ENCODE data around the gene MRGPRF. TPM values are rescaled to one million over a fixed set of nuclear protein-coding genes. Genes with fewer than 3 reads are reported as not detected.

The MRGPRF gene
- total RNA-seq, 1 experiment from 2014 or later = 0.76 TPM

DNA sequence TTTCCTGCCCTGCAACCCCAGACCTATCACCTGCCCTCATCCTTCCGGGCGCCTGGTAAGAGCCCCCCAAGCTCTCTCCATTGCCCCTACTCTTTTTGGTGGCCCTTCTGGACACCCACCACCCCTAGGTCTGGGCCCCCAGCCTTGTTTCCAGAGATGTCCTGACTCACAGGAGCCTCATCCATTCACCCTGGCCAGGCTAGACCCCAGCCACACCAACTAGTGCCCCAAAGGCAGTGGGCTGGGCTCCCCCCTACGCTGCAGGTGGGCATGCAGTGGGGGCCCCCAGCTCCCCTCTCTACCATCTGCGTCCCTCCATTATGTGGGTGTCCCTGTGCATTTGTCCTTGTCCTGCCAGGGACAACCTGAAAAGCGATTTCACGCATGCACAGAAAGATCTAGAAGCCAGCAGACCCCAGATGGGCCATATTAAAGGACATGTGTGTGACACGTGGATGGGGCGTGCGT is 1.4 kb downstream of the MRGPRF start:
- intact Hi-C loops (cut with micrococcal nuclease) = no loop called here
- no TSS peak for BruUV-seq (replicated peaks)
- H3K4me3 ChIP-seq (replicated peaks in 1 of 2; ENCODE audit: low read depth in 1 of 2, low read length in 2 of 2) = no peak overlapping the region; a peak in 1 of 4 replicates
- H3K36me3 ChIP-seq (ENCODE audit: control insufficient read depth in 1 of 2, insufficient read depth in 2 of 2, low read length in 2 of 2) = no peaks in the 10 kb centered on the region
- peaks cover 38 to 49% of the 10 kb centered on the region in 2 experiments for H3K4me1 ChIP-seq (ENCODE audit: control insufficient read depth in 1 of 2, insufficient read depth in 2 of 2, low read length in 2 of 2)
- no peaks in the 10 kb centered on the region for H3K9me2 ChIP-seq (ENCODE audit: insufficient read depth)
- no peaks in the 10 kb centered on the region for H4K20me1 ChIP-seq (ENCODE audit: insufficient read depth)
- no peaks in the 10 kb centered on the region for H3K9me3 ChIP-seq (ENCODE audit: control insufficient read depth in 1 of 2, insufficient read depth in 1 of 2, low read depth in 1 of 2, low read length in 2 of 2)
- H3K27ac ChIP-seq (ENCODE audit: low read depth, low read length) = peak overlapping the region; percentile 43; the same call in 1 of the 2 replicates
- peak overlapping the region; percentile 78 for H3K4me2 ChIP-seq (ENCODE audit: low read length)
- no peak for TF ChIP-seq SIN3A (IDR thresholded peaks at IDR 0.05; ENCODE audit: low read depth)
- TF ChIP-seq JUND (IDR thresholded peaks at IDR 0.05) = no peak
- no peak for TF ChIP-seq SP1 (IDR thresholded peaks at IDR 0.05; ENCODE audit: low read depth)
- TF ChIP-seq, protein P1, sequence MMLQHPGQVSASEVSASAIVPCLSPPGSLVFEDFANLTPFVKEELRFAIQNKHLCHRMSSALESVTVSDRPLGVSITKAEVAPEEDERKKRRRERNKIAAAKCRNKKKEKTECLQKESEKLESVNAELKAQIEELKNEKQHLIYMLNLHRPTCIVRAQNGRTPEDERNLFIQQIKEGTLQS (IDR thresholded peaks at IDR 0.05) = no peak
- no peak for TF ChIP-seq POLR2A (IDR thresholded peaks at IDR 0.05; ENCODE audit: borderline replicate concordance, extremely low read depth, insufficient read depth, insufficient read length)
- no peak for TF ChIP-seq RAD21 (IDR thresholded peaks at IDR 0.05; ENCODE audit: low read depth)
- no peak for TF ChIP-seq FOSL1 (IDR thresholded peaks at IDR 0.05; ENCODE audit: low read depth)
- TF ChIP-seq, protein P2, sequence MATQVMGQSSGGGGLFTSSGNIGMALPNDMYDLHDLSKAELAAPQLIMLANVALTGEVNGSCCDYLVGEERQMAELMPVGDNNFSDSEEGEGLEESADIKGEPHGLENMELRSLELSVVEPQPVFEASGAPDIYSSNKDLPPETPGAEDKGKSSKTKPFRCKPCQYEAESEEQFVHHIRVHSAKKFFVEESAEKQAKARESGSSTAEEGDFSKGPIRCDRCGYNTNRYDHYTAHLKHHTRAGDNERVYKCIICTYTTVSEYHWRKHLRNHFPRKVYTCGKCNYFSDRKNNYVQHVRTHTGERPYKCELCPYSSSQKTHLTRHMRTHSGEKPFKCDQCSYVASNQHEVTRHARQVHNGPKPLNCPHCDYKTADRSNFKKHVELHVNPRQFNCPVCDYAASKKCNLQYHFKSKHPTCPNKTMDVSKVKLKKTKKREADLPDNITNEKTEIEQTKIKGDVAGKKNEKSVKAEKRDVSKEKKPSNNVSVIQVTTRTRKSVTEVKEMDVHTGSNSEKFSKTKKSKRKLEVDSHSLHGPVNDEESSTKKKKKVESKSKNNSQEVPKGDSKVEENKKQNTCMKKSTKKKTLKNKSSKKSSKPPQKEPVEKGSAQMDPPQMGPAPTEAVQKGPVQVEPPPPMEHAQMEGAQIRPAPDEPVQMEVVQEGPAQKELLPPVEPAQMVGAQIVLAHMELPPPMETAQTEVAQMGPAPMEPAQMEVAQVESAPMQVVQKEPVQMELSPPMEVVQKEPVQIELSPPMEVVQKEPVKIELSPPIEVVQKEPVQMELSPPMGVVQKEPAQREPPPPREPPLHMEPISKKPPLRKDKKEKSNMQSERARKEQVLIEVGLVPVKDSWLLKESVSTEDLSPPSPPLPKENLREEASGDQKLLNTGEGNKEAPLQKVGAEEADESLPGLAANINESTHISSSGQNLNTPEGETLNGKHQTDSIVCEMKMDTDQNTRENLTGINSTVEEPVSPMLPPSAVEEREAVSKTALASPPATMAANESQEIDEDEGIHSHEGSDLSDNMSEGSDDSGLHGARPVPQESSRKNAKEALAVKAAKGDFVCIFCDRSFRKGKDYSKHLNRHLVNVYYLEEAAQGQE (IDR thresholded peaks at IDR 0.05; ENCODE audit: low read depth) = no peak
- TF ChIP-seq CEBPB (IDR thresholded peaks at IDR 0.05; ENCODE audit: low read depth) = no peak
- no peak for TF ChIP-seq ZNF274 (IDR thresholded peaks at IDR 0.05; ENCODE audit: low read depth, low read length)
- TF ChIP-seq ZFX (IDR thresholded peaks at IDR 0.05) = no peak
- TF ChIP-seq MAX (IDR thresholded peaks at IDR 0.05) = no peak
- no peak for TF ChIP-seq ELF1 (IDR thresholded peaks at IDR 0.05; ENCODE audit: borderline replicate concordance, low read depth)
- TF ChIP-seq SRF (IDR thresholded peaks at IDR 0.05; ENCODE audit: low read depth) = no peak
- no peak for TF ChIP-seq TCF7L2 (IDR thresholded peaks at IDR 0.05; ENCODE audit: borderline replicate concordance, extremely low read depth, insufficient read depth, insufficient read length)
- TF ChIP-seq CBX3 (IDR thresholded peaks at IDR 0.05; ENCODE audit: low read depth) = no peak
- no peak for TF ChIP-seq CTCF (IDR thresholded peaks at IDR 0.05 in 2 of 3, conservative IDR thresholded peaks at IDR 0.05 in 1 of 3; ENCODE audit: borderline replicate concordance in 1 of 3, insufficient read depth in 1 of 3, low read depth in 2 of 3, low read length in 2 of 3)
- no peak overlapping the region for H3K9ac ChIP-seq (ENCODE audit: low read length)
- H2AFZ ChIP-seq (ENCODE audit: low read depth, low read length, poor library complexity, severe bottlenecking) = no peak overlapping the region
- ATAC-seq = no peak
- no peaks in the 10 kb centered on the region for H3K79me2 ChIP-seq (ENCODE audit: insufficient read depth, low read length)
- POLR2A ChIA-PET = interaction anchor here (1.4 to 2.1 kb wide), 2 partner anchors 24 to 33 kb away, joined by 5 to 8 read pairs; no protein-coding TSS in a partner anchor
- RAD21 ChIA-PET (ENCODE audit: low non-redundant PET in 1 of 2, low total read pairs in 2 of 2, uncharacterized antibody in 2 of 2, unreplicated experiment in 2 of 2) = no interaction called here
- DNase-seq (ENCODE audit: low read depth, low spot score) = no peak
- H3K27me3 ChIP-seq (ENCODE audit: insufficient read depth, low read length) = no peaks in the 10 kb centered on the region
- CTCF ChIA-PET = interaction anchor here (1.2 to 1.3 kb wide), 2 partner anchors 32 to 56 kb away, joined by 5 read pairs; no protein-coding TSS in a partner anchor
